HepG2 (cell line): ENCODE results near the gene CCDC177. TPM values are rescaled to one million over a fixed set of nuclear protein-coding genes. Genes with fewer than 3 reads are reported as not detected.

Source experiments
- ATAC-seq: fragments of 200-7000 bp; cut with Tn5 transposase; 3 replicates; pipeline ENCODE4 v1.9.1; 2020; ENCODE audit warnings: mild to moderate bottlenecking, moderate library complexity
- BruUV-seq: library from RNA; stranded (reverse); fragments of 400-500 nt; replicated peaks from 2 replicates; lab custom pipeline; 2021; lab: Mats Ljungman, UMichigan
- CTCF ChIA-PET: fragments of 300-600 bp; formaldehyde crosslinking; extraction: SDS; loops from one replicate; lab custom pipeline; 2021; ENCODE audit warnings: low total read pairs, inconsistent platforms, low intra/inter-chr PET ratio; lab: Yijun Ruan, JAX
- POLR2A ChIA-PET: fragments of 350-600 bp; sonication (Branson Sonifier 250); formaldehyde crosslinking; loops from one replicate; lab custom pipeline; 2020; ENCODE audit warnings: antibody characterized with exemption, inconsistent platforms; lab: Yijun Ruan, JAX
- DNase-seq: peaks from one replicate; pipeline ENCODE4 v3.0.0-alpha.2; 2015; ENCODE audit warnings: low spot score
- FAIRE-seq: peaks from 3 replicates; lab custom pipeline; 2011; peaks lifted over from hg19 to GRCh38; lab: Jason Lieb, UNC
- H2AFZ ChIP-seq: one replicate; pipeline ENCODE4 v1.6.1; 2011; ENCODE audit warnings: low read length, inconsistent platforms
- H3K27ac ChIP-seq: fragments of 300-600 bp; 3 replicates; pipeline ENCODE4 v1.8.0; 2011; ENCODE audit warnings: mixed run types, mild to moderate bottlenecking, mixed read lengths, low read length, inconsistent platforms; ENCODE audit not compliant: insufficient read depth; ENCODE audit errors: extremely low read length
- H3K27me3 ChIP-seq, 2 experiments: fragments of 200-600 bp in 1 of 2; 2 replicates in 1 of 2; 3 replicates in 1 of 2; pipeline versions ENCODE4 v1.6.0 to v1.8.0; 2011; ENCODE audit warnings: low read length in 2 of 2, mild to moderate bottlenecking in 2 of 2, moderate library complexity in 2 of 2, inconsistent platforms in 1 of 2; ENCODE audit not compliant: insufficient read depth in 2 of 2, control insufficient read depth in 1 of 2
- H3K36me3 ChIP-seq, 2 experiments: fragments of 200-600 bp in 1 of 2; replicated peaks in 1 of 2; 2 replicates in 1 of 2; 3 replicates in 1 of 2; pipeline versions ENCODE4 v1.5.1 to v1.8.0; 2011; ENCODE audit warnings: low read length in 2 of 2, inconsistent platforms in 1 of 2; ENCODE audit not compliant: insufficient read depth in 2 of 2, control insufficient read depth in 1 of 2
- H3K4me1 ChIP-seq: 2 replicates; pipeline ENCODE4 v1.5.1; 2012; ENCODE audit warnings: low read length, inconsistent platforms; ENCODE audit not compliant: insufficient read depth
- H3K4me2 ChIP-seq: 2 replicates; pipeline ENCODE4 v1.6.0; 2011; ENCODE audit warnings: low read depth, low read length, inconsistent platforms
- H3K4me3 ChIP-seq, 3 experiments: fragments of 200-600 bp in 1 of 3; sonication (generic), shearing (Covaris generic) in 1 of 3; replicated peaks in 1 of 3; 2 replicates each; pipeline ENCODE4 v1.5.1; 2011 to 2016; ENCODE audit warnings: low read length in 3 of 3, inconsistent platforms in 2 of 3, low read depth in 2 of 3, mild to moderate bottlenecking in 2 of 3, control low read depth in 1 of 3, mixed read lengths in 1 of 3; ENCODE audit not compliant: insufficient read depth in 1 of 3
- H3K79me2 ChIP-seq: one replicate; pipeline ENCODE4 v1.6.1; 2011; ENCODE audit warnings: low read length, inconsistent platforms; ENCODE audit not compliant: insufficient read depth
- H3K9ac ChIP-seq: 2 replicates; pipeline ENCODE4 v1.6.0; 2011; ENCODE audit warnings: mild to moderate bottlenecking, low read depth, low read length, inconsistent platforms; ENCODE audit not compliant: insufficient read depth
- H3K9me3 ChIP-seq: 2 replicates; pipeline ENCODE4 v1.5.1; 2012; ENCODE audit warnings: mild to moderate bottlenecking, low read length
- H4K20me1 ChIP-seq: 2 replicates; pipeline ENCODE4 v1.6.0; 2011; ENCODE audit warnings: inconsistent platforms, mild to moderate bottlenecking, low read length, moderate library complexity; ENCODE audit not compliant: insufficient read depth
- CBX5 ChIP-seq: sonication (generic); formaldehyde crosslinking; IDR thresholded peaks from 2 replicates; pipeline ENCODE4 v1.4.0; 2020; ENCODE audit warnings: missing genetic modification reagents, borderline replicate concordance
- DMTF1 ChIP-seq: sonication (generic); formaldehyde crosslinking; IDR thresholded peaks from 2 replicates; pipeline ENCODE4 v1.4.0; 2020; ENCODE audit warnings: mild to moderate bottlenecking, missing genetic modification reagents
- STAG1 ChIP-seq: sonication (generic); formaldehyde crosslinking; IDR thresholded peaks from 2 replicates; pipeline ENCODE4 v1.4.0; 2020; ENCODE audit warnings: missing genetic modification reagents
- TGIF2 ChIP-seq: IDR thresholded peaks from 2 replicates; pipeline ENCODE4 v1.6.1; 2016; ENCODE audit warnings: control low read depth, missing compliant biosample characterization
- TP53 ChIP-seq: sonication (generic); formaldehyde crosslinking; conservative IDR thresholded peaks from 2 replicates; pipeline ENCODE4 v1.4.0; 2020; ENCODE audit warnings: missing genetic modification reagents
- ZNF441 ChIP-seq: sonication (generic); formaldehyde crosslinking; IDR thresholded peaks from 2 replicates; pipeline ENCODE4 v1.7.0; 2021; ENCODE audit warnings: missing genetic modification reagents, borderline replicate concordance
- WGBS: methylation state at CpG from one replicate; pipeline ENCODE4 v1.1.6; 2017; ENCODE audit warnings: low lambda C conversion rate; 5-methylcytosine and 5-hydroxymethylcytosine counted together
- in situ Hi-C: cut with HindIII; loops from 2 replicates; pipeline ENCODE4 v1.10.0; 2017; ENCODE audit warnings: low pct_unique_long_range_greater_than_20kb; ENCODE audit not compliant: extremely low pct_ligation_motif_present
- intact Hi-C: fragments of 100-400 bp; cut with micrococcal nuclease; formaldehyde crosslinking; loops from one replicate; pipeline ENCODE4 v1.10.0; 2022; ENCODE audit not compliant: unreplicated experiment
- polyA plus RNA-seq, 8 experiments: library from polyadenylated mRNA; depleted of rRNA in 3 of 8; stranded (reverse) in 7 of 8; unstranded in 1 of 8; fragments of >200 nt; fragmentation: Illumina TruSeq in 4 of 8; extraction: Trizol in 4 of 8; gene quantifications; 2 replicates each; pipeline versions ENCODE4 v1.2.1 to v1.2.3, GENCODE V29; 2011 to 2016; ENCODE audit warnings: low read depth in 4 of 8, missing spikeins in 1 of 8, mixed read lengths in 1 of 8; ENCODE audit not compliant: insufficient read depth in 1 of 8
- total RNA-seq, 5 experiments: library from RNA; depleted of rRNA; stranded (reverse); fragments of >200 nt; fragmentation: Illumina TruSeq; extraction: Trizol; gene quantifications; 2 replicates each; pipeline ENCODE4 v1.2.3, GENCODE V29; 2016; ENCODE audit warnings: low read depth in 1 of 5
- TF ChIP-seq, protein P1 (sequence below): sonication (generic); formaldehyde crosslinking; IDR thresholded peaks from 2 replicates; pipeline ENCODE4 v1.5.0; 2020; ENCODE audit warnings: mild to moderate bottlenecking, missing genetic modification reagents, moderate library complexity
- TF ChIP-seq, protein P2 (sequence below): sonication (generic); formaldehyde crosslinking; IDR thresholded peaks from 2 replicates; pipeline ENCODE4 v1.4.0; 2020; ENCODE audit warnings: missing genetic modification reagents, borderline replicate concordance
- TF ChIP-seq, protein P3 (sequence below): sonication (generic); formaldehyde crosslinking; IDR thresholded peaks from 2 replicates; pipeline ENCODE4 v1.9.0; 2021; ENCODE audit warnings: missing genetic modification reagents, borderline replicate concordance

The CCDC177 gene
- total and polyA plus RNA-seq, 2 of the 13 experiments (the other 11 are each of a cell fraction or from before 2014, with no cell fraction given), result not detected

DNA sequence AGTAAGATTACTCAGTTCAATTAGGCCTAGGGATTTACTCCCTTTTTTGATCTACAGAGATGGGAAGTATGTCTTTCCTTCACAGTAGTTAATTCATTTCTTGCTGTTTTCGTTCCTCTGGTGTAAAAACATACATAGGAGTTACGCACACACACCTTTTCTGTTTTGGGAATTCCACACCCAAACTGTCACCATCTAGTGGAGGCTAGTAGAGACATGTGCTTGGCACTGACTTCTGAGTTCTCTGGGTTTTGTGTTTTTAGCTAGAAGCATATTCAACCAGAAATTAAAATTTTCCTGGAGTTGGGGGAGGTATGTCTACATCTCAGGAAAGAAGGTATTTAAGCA is 38.1 kb upstream of the CCDC177 start (continued):
- TF ChIP-seq STAG1 (CRISPR knock-in tag), result 0 out of 2 replicates have a peak, but pooled peaks have one; percentile 6
- TF ChIP-seq TGIF2 (CRISPR knock-in tag), result peak; percentile 44; the same call in 1 of the 2 replicates
- TF ChIP-seq CBX5 (CRISPR knock-in tag), result no peak
- TF ChIP-seq, protein P1, sequence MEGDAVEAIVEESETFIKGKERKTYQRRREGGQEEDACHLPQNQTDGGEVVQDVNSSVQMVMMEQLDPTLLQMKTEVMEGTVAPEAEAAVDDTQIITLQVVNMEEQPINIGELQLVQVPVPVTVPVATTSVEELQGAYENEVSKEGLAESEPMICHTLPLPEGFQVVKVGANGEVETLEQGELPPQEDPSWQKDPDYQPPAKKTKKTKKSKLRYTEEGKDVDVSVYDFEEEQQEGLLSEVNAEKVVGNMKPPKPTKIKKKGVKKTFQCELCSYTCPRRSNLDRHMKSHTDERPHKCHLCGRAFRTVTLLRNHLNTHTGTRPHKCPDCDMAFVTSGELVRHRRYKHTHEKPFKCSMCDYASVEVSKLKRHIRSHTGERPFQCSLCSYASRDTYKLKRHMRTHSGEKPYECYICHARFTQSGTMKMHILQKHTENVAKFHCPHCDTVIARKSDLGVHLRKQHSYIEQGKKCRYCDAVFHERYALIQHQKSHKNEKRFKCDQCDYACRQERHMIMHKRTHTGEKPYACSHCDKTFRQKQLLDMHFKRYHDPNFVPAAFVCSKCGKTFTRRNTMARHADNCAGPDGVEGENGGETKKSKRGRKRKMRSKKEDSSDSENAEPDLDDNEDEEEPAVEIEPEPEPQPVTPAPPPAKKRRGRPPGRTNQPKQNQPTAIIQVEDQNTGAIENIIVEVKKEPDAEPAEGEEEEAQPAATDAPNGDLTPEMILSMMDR (CRISPR knock-in tag), result 0 out of 2 replicates have a peak, but pooled peaks have one; percentile 19

GRCh38 chr14:69612014-69612782 is 37.5 kb upstream of the CCDC177 start:
- BruUV-seq, result no TSS peak
- no peak for TF ChIP-seq ZNF441 (CRISPR knock-in tag)
- TF ChIP-seq TP53, result no peak
- no peak for TF ChIP-seq DMTF1 (CRISPR knock-in tag)
- TF ChIP-seq, protein P2, sequence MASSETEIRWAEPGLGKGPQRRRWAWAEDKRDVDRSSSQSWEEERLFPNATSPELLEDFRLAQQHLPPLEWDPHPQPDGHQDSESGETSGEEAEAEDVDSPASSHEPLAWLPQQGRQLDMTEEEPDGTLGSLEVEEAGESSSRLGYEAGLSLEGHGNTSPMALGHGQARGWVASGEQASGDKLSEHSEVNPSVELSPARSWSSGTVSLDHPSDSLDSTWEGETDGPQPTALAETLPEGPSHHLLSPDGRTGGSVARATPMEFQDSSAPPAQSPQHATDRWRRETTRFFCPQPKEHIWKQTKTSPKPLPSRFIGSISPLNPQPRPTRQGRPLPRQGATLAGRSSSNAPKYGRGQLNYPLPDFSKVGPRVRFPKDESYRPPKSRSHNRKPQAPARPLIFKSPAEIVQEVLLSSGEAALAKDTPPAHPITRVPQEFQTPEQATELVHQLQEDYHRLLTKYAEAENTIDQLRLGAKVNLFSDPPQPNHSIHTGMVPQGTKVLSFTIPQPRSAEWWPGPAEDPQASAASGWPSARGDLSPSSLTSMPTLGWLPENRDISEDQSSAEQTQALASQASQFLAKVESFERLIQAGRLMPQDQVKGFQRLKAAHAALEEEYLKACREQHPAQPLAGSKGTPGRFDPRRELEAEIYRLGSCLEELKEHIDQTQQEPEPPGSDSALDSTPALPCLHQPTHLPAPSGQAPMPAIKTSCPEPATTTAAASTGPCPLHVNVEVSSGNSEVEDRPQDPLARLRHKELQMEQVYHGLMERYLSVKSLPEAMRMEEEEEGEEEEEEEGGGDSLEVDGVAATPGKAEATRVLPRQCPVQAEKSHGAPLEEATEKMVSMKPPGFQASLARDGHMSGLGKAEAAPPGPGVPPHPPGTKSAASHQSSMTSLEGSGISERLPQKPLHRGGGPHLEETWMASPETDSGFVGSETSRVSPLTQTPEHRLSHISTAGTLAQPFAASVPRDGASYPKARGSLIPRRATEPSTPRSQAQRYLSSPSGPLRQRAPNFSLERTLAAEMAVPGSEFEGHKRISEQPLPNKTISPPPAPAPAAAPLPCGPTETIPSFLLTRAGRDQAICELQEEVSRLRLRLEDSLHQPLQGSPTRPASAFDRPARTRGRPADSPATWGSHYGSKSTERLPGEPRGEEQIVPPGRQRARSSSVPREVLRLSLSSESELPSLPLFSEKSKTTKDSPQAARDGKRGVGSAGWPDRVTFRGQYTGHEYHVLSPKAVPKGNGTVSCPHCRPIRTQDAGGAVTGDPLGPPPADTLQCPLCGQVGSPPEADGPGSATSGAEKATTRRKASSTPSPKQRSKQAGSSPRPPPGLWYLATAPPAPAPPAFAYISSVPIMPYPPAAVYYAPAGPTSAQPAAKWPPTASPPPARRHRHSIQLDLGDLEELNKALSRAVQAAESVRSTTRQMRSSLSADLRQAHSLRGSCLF (CRISPR knock-in tag), result no peak
- TF ChIP-seq, protein P3, sequence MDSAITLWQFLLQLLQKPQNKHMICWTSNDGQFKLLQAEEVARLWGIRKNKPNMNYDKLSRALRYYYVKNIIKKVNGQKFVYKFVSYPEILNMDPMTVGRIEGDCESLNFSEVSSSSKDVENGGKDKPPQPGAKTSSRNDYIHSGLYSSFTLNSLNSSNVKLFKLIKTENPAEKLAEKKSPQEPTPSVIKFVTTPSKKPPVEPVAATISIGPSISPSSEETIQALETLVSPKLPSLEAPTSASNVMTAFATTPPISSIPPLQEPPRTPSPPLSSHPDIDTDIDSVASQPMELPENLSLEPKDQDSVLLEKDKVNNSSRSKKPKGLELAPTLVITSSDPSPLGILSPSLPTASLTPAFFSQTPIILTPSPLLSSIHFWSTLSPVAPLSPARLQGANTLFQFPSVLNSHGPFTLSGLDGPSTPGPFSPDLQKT, result no peak

More at GRCh38 chr14:69612014-69612782, 37.5 kb upstream of the CCDC177 start:
- Histone ChIP-seq H3K9ac (peak overlapping the region; percentile 74), H2AFZ (peak overlapping the region; percentile 0), H3K79me2 (peaks cover 32% of the 10 kb centered on the region), H3K27ac (peak overlapping the region; percentile 6), H3K4me2 (peak overlapping the region; percentile 80), H3K27me3 (no peaks in the 10 kb centered on the region; a peak in 1 of 5 replicates), H4K20me1 (no peaks in the 10 kb centered on the region), H3K36me3 (no peaks in the 10 kb centered on the region; a peak in 1 of 5 replicates), H3K4me1 (peaks cover 65% of the 10 kb centered on the region), H3K9me3 (no peaks in the 10 kb centered on the region), H3K4me3 (peak overlapping the region; percentile 80 to 92 (median 87))
- no peak for FAIRE-seq
- intact Hi-C loops, result loop anchor here (1.0 to 5.0 kb wide), 2 partner anchors 25 to 100 kb away; no protein-coding TSS in a partner anchor
- in situ Hi-C loops, result no loop called here
- POLR2A ChIA-PET, result interaction anchor here (0.8 to 1.6 kb wide), 6 partner anchors 36 to 154 kb away, joined by 3 to 5 read pairs (median 3); partner anchors contain the start of gene SRSF5
- 1% methylated on average over 17 of the region's 47 CpGs for whole genome bisulfite sequencing
- ATAC-seq, result peak; percentile 41
- CTCF ChIA-PET, result no interaction called here
- no peak for DNase-seq
